GM19438 (cell line): Measurements from ENCODE around the gene ATXN1.

Experiments used
- ATAC-seq: cut with Tn5 transposase; IDR thresholded peaks from one replicate; pipeline ENCODE4 v1.9.1; 2021; ENCODE audit warnings: low read depth; ENCODE audit not compliant: unreplicated experiment

The ATXN1 gene

DNA sequence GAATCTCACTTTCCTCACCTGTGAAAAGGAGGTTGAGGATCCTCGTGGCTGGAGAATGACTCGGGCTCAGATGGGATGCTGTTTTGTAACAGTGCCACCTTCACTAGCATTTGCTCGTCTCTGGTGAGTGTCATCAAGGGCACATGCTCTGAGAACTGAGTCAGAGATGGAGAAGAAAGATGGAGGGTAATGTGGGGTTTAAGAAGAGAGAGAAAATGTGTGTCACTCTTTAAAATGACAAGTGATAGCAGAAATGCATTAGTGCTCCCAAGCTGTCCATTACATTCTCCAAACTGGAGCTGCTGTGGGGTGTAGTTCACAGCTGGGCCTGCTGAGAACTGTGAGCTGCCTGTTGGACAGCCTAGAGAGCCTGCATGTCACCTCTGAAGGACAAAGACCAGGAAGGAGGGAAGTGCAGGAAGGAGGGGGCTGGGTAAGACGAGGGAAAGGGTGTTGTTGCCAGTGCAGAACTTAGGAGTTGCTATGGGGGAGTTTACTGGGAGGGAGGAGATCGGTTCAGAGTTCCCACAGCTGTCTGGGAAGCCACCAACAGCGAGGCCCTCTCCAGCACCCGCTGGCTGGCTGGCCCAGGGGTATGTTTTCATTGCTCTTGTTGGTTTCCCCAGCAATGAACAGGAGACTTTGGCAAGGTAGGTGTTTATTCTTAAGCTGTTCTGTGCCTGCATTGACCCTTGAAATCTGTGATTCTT is 503.1 kb downstream of the ATXN1 start:
- no peak for ATAC-seq

GRCh38 chr6:16256781-16257180 is 504.5 kb downstream of the ATXN1 start:
- no peak for ATAC-seq

DNA sequence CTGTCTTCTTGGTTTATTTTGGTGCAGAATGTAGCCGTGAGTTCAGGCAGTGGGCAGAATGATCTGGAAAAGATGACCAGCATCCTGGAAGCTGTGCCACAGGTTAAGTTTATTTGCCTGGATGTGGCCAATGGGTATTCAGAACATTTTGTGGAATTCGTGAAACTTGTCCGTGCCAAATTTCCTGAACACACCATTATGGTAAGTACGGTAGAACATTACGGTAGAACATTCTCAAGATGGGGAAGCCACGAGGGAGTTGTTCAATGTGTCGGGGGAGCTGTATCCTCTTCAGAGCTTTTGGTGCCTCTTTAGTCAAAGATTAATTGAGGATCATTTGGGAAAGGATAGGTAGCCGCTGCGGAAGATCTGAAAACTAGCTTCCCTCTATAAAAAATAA is 506.7 kb downstream of the ATXN1 start:
- no peak for ATAC-seq

DNA sequence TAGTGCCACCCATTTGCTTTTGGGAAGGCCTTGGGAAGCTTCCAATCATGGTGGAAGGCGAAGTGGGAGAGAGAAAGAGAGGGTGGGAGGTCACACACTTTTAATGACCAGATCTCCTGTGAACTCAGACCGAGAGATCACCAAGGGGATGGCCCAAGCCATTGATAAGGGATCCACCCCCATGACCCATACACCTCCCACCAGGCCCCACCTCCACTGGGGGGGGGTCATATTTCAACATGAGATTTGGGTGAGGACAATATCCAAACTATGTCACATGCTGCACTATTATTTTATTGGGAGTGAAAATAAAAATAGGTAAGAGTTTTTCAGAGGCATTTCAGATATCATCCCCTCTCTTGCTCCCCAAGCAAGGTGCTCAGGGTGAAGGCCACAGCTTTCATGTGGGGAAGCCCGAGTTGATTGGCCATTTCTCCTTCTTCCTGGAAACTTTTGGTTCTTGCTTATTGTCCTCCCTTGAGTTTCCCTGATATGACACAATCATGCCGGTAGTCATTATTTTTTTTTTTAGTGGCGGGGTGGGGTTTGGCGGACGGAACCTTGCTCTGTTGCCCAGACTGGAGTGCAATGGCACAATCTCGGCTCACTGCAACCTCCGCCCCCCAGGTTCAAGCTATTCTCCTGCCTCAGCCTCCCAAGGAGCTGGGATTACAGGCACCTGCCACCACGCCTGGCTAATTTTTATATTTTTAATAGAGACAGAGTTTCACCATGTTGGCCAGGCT is 507.7 kb downstream of the ATXN1 start:
- no peak for ATAC-seq

GRCh38 chr6:16252686-16253299 is 508.5 kb downstream of the ATXN1 start:
- no peak for ATAC-seq

DNA sequence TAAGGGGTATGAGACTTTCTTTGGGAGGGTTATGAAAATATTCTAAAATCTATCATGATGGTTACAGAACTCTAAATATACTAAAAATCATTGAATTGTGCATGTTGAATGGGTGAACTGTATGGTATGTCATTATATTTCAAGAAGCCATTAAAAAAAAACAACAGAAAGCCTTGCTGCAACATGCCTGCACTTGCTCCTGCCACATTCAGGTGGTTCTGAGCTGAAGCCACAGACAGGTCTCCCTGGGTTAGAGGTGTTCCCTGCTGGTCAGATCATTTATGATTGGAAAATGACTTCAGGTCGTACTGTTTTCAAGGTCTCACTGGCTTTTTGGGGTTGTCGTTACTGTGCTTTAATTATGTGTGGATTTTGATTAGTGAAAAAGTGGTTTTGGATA is 509.6 kb downstream of the ATXN1 start:
- no peak for ATAC-seq

DNA sequence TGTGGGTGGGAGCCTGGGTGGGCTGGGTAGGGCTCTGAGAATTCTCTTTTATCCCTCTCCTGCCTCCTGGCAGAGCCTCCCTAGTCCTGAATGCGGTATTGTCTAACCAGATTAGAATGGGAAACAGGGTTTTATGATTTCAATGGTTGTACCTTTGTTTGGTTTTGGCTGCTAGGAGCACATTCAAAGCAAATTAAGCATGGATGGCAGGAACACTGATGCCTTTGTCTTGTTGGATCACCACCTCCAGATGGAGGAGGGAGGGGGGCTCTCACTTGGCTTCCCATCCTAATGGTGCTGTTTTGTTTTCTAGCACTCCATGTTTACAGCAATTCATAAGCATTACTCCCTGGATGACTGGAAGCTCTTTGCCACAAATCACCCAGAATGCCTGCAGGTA is 511.3 kb downstream of the ATXN1 start:
- ATAC-seq: no peak
